Measurements from ENCODE around the gene NLN.
"Not testable (repeated sequence)": the region's sequence is repeated elsewhere in the genome, so short reads cannot be mapped to it uniquely, and the experiment has no call there.

NLN gene

GRCh38 chr5:65846101-65846500, 124.1 kb downstream of the NLN start:
- Mint-ChIP-seq H3K27ac (no peak overlapping the region), H3K27me3 (no peaks in the 10 kb centered on the region), H3K9me3 (peaks cover 0 to 4% of the 10 kb centered on the region in 2 donors), H3K4me3 (no peak overlapping the region), H3K36me3 (ENCODE audit: insufficient read depth) (no peaks in the 10 kb centered on the region), H3K4me1 (ENCODE audit: low read depth in 2 of 2) (no peaks in the 10 kb centered on the region)
- DNase-seq (no peak), ATAC-seq (replicated peaks) (no peak)

DNA sequence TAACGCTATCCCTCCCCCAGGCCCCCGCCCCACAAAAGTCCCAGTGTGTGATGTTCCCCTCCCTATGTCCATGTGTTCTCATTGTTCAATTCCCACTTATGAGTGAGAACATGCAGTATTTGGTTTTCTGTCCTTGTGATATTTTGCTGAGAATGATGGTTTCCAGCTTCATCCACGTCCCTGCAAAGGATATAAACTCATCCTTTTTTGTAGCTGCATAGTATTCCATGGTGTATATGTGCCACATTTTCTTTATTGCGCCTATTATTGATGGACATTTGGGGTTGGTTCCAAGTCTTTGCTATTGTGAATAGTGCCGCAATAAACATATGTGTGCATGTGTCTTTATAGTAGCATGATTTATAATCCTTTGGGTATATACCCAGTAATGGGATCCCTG, 125.0 kb downstream of the NLN start:
- H3K36me3 Mint-ChIP-seq (ENCODE audit: insufficient read depth); H3K4me3 Mint-ChIP-seq; ATAC-seq (replicated peaks); H3K27me3 Mint-ChIP-seq; DNase-seq; H3K4me1 Mint-ChIP-seq (ENCODE audit: low read depth in 2 of 2); H3K9me3 Mint-ChIP-seq; H3K27ac Mint-ChIP-seq: not testable (repeated sequence)

GRCh38 chr5:65849918-65850317, 127.9 kb downstream of the NLN start:
- not testable (repeated sequence) for H3K36me3 Mint-ChIP-seq (ENCODE audit: insufficient read depth); H3K4me3 Mint-ChIP-seq; H3K4me1 Mint-ChIP-seq (ENCODE audit: low read depth in 2 of 2); DNase-seq; ATAC-seq (replicated peaks); H3K9me3 Mint-ChIP-seq; H3K27me3 Mint-ChIP-seq; H3K27ac Mint-ChIP-seq

DNA sequence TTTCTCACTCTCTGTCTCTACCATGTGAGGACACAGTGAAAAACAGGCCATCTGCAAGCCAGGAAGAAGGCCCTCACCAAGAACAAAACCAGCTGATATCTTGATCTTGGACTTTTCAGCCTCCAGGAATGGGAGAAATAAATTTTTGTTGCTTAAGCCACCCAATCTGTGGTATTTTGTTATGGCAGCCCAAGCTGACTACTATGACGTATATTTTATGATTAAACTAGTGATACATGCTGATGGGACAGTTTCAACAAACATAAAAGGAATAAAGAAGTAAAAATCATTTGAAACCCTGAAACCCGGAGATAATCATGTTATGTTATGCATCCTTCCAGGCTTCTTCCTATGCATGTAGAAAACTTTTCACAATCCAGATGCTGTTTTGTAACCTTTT, 132.9 kb downstream of the NLN start:
- Mint-ChIP-seq H3K27ac (no peak overlapping the region), H3K4me3 (no peak overlapping the region), H3K36me3 (ENCODE audit: insufficient read depth) (no peaks in the 10 kb centered on the region), H3K4me1 (ENCODE audit: low read depth in 2 of 2) (no peaks in the 10 kb centered on the region), H3K9me3 (no peaks in the 10 kb centered on the region), H3K27me3 (peaks cover 6 to 7% of the 10 kb centered on the region in 2 donors)
- ATAC-seq (replicated peaks): no peak
- no peak for DNase-seq

- DNase-seq: no peak
- Mint-ChIP-seq H3K9me3 (no peaks in the 10 kb centered on the region), H3K4me3 (no peak overlapping the region), H3K36me3 (ENCODE audit: insufficient read depth) (no peaks in the 10 kb centered on the region), H3K27ac (no peak overlapping the region), H3K27me3 (peaks cover 6 to 7% of the 10 kb centered on the region in 2 donors), H3K4me1 (ENCODE audit: low read depth in 2 of 2) (no peaks in the 10 kb centered on the region)
- ATAC-seq (replicated peaks): no peak
Measured at GRCh38 chr5:65855766-65856315, 133.8 kb downstream of the NLN start.

DNA sequence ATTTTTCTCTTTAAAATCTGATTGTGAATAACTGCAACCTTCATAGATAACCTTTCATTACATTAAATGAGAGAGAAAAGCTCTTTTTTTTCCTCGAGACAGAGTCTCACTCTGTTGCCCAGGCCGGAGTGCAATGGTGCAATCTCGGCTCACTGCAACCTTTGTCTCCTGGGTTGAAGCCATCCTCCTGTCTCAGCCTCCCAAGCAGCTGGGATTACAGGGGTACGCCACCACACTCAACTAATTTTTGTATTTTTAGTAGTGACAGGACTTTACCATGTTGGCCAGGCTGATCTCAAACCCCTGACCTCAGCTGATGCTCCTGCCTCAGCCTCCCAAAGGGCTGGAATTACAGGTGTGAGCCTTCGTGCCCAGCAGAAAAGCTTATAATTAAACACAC, 134.5 kb downstream of the NLN start:
- H3K36me3 Mint-ChIP-seq (ENCODE audit: insufficient read depth): no peaks in the 10 kb centered on the region
- H3K9me3 Mint-ChIP-seq: no peaks in the 10 kb centered on the region
- peaks cover 6 to 7% of the 10 kb centered on the region in 2 donors for H3K27me3 Mint-ChIP-seq
- H3K4me1 Mint-ChIP-seq (ENCODE audit: low read depth in 2 of 2): no peaks in the 10 kb centered on the region
- H3K4me3 Mint-ChIP-seq: no peak overlapping the region
- ATAC-seq (replicated peaks) (no peak), DNase-seq (no peak)
- no peak overlapping the region for H3K27ac Mint-ChIP-seq

GRCh38 chr5:65858316-65858715, 136.3 kb downstream of the NLN start:
- H3K36me3 Mint-ChIP-seq (ENCODE audit: insufficient read depth): no peaks in the 10 kb centered on the region
- no peaks in the 10 kb centered on the region for H3K9me3 Mint-ChIP-seq
- H3K27ac Mint-ChIP-seq: no peak overlapping the region
- peaks cover 6 to 7% of the 10 kb centered on the region in 2 donors for H3K27me3 Mint-ChIP-seq
- no peak overlapping the region for H3K4me3 Mint-ChIP-seq
- H3K4me1 Mint-ChIP-seq (ENCODE audit: low read depth in 2 of 2): peaks cover 0 to 4% of the 10 kb centered on the region in 2 donors
- ATAC-seq (replicated peaks): no peak
- DNase-seq: no peak

DNA sequence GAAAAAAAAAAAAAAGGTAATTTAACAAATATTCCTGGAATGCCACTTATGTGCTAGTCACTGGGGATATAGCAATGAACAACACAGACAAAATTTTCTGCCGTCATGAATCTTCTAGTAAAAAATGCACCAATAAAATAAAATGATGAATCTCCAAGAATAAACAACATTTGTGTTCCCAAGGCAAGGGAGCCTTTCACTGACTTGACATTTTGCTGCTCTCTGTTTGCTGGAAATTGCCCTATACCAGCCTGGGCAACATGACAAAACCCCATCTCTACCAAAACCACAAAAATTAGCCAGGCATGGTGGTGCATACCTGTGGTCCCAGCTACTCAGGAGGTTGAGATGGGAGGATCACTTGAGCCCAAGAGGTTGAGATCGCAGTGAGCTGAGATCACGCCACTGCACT, 139.8 kb downstream of the NLN start:
- peaks cover 2 to 7% of the 10 kb centered on the region in 2 donors for H3K4me1 Mint-ChIP-seq (ENCODE audit: low read depth in 2 of 2)
- no peaks in the 10 kb centered on the region for H3K9me3 Mint-ChIP-seq
- DNase-seq (no peak), ATAC-seq (replicated peaks) (no peak)
- no peak overlapping the region for H3K27ac Mint-ChIP-seq
- H3K4me3 Mint-ChIP-seq: no peak overlapping the region
- H3K27me3 Mint-ChIP-seq: peaks cover 7 to 12% of the 10 kb centered on the region in 2 donors
- no peaks in the 10 kb centered on the region for H3K36me3 Mint-ChIP-seq (ENCODE audit: insufficient read depth)

DNA sequence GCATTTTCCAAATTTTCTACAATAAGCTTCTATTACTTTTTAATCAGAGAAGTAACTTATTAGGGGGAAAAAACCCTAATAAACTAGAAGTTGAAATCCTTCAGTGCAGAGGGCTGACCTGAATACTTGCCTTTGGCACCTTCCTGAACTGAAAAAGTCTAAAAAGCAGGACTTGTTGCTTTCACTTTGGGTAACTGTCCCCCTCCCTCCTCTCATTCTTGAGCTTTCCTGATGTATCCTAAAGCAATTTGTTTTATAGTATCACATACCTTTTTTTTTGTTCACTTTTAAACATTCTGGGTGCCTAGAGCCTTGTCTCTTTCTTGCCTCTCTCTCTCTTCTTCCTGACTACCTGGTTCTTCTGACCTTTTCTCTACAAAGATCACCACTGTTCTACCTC, 140.4 kb downstream of the NLN start:
- no peak for ATAC-seq (replicated peaks)
- DNase-seq: no peak
- H3K27me3 Mint-ChIP-seq: peaks cover 7 to 12% of the 10 kb centered on the region in 2 donors

DNA sequence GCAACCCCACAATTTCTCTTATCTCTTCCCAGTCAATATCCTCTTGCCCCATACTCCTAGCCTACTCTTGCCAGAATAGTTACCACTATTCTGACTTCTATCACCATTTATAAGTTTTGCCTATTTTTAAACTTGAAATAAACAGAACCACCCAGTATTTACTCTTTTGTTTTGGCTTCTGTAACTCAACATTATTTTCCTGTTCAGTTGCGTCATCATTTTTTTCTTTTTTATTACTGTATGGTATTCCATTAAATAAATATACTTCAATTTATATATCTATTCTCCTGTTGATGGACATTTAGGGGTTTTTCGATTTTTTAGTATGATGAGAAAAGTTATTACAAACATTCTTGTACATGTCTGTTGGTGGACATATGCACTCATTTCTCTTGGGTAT, 141.7 kb downstream of the NLN start:
- Mint-ChIP-seq H3K9me3 (no peaks in the 10 kb centered on the region), H3K27ac (no peak overlapping the region), H3K4me1 (ENCODE audit: low read depth in 2 of 2) (peaks cover 10 to 11% of the 10 kb centered on the region in 2 donors), H3K4me3 (no peak overlapping the region), H3K36me3 (ENCODE audit: insufficient read depth) (no peaks in the 10 kb centered on the region), H3K27me3 (peaks cover 7 to 12% of the 10 kb centered on the region in 2 donors)
- no peak for DNase-seq
- no peak for ATAC-seq (replicated peaks)

More for the DNA sequence above, 140.4 kb downstream of the NLN start:
- Mint-ChIP-seq H3K27ac (no peak overlapping the region), H3K4me3 (no peak overlapping the region), H3K36me3 (ENCODE audit: insufficient read depth) (no peaks in the 10 kb centered on the region), H3K9me3 (no peaks in the 10 kb centered on the region), H3K4me1 (ENCODE audit: low read depth in 2 of 2) (peaks cover 8 to 11% of the 10 kb centered on the region in 2 donors)

GRCh38 chr5:65866837-65867521, 145.0 kb downstream of the NLN start:
- H3K9me3 Mint-ChIP-seq: peaks cover 0 to 7% of the 10 kb centered on the region in 2 donors
- ATAC-seq (replicated peaks): peak; percentile 47
- H3K27me3 Mint-ChIP-seq: peaks cover 0 to 6% of the 10 kb centered on the region in 2 donors
- peak overlapping the region in 1 of 2 donors; percentile 27 for H3K4me3 Mint-ChIP-seq
- no peaks in the 10 kb centered on the region for H3K36me3 Mint-ChIP-seq (ENCODE audit: insufficient read depth)
- peaks cover 10 to 11% of the 10 kb centered on the region in 2 donors for H3K4me1 Mint-ChIP-seq (ENCODE audit: low read depth in 2 of 2)
- no peak for DNase-seq
- peak overlapping the region in 1 of 2 donors; percentile 49 for H3K27ac Mint-ChIP-seq

- Mint-ChIP-seq H3K4me3 (peak overlapping the region in 1 of 2 donors; percentile 27), H3K27me3 (peaks cover 0 to 6% of the 10 kb centered on the region in 2 donors), H3K27ac (peak overlapping the region in 1 of 2 donors; percentile 49), H3K36me3 (ENCODE audit: insufficient read depth) (no peaks in the 10 kb centered on the region), H3K9me3 (peaks cover 0 to 7% of the 10 kb centered on the region in 2 donors), H3K4me1 (ENCODE audit: low read depth in 2 of 2) (peaks cover 8 to 10% of the 10 kb centered on the region in 2 donors)
- DNase-seq: no peak
- no peak for ATAC-seq (replicated peaks)
Measured at GRCh38 chr5:65867542-65868195, 145.7 kb downstream of the NLN start.

DNA sequence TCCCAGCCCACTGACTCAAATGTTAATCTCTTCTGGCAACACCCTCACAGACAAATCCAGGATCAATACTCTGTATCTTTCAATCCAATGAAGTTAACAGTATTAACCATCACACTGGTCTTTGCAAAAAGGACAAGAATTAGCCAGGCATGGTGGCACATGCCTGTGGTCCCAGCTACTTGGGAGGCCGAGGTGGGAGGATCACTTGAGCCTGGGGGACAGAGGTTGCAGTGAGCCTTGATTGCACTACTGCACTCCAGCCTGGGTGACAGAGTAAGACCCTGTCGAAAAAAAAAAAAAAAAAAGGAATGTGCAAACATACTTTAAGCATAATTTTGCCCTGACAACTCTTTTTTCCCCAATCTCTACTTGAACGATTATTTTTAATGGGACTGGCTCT, 146.5 kb downstream of the NLN start:
- Mint-ChIP-seq H3K4me3 (no peak overlapping the region), H3K27ac (no peak overlapping the region), H3K4me1 (ENCODE audit: low read depth in 2 of 2) (peaks cover 7 to 10% of the 10 kb centered on the region in 2 donors), H3K9me3 (peaks cover 0 to 7% of the 10 kb centered on the region in 2 donors), H3K27me3 (peaks cover 0 to 6% of the 10 kb centered on the region in 2 donors), H3K36me3 (ENCODE audit: insufficient read depth) (no peaks in the 10 kb centered on the region)
- DNase-seq: no peak
- ATAC-seq (replicated peaks): no peak

DNA sequence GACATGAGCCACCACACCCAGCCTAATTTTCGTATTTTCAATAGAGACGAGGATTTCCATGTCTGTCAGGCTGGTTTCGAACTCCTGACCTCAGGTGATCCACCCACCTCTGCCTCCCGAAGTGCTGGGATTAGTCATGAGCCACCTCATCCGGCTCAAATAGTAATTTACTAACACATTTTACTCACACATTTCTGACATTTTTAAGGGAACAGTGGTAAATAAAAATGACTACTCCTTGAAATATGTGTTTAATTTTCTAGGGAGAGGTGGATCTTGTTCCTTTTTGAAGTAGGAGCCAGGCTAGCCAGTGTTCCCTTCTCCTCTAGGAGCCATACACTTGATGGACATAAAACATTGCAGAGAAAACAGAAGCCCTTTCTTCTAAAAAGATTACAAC, 149.2 kb downstream of the NLN start:
- Mint-ChIP-seq H3K27ac (no peak overlapping the region), H3K27me3 (no peaks in the 10 kb centered on the region), H3K4me1 (ENCODE audit: low read depth in 2 of 2) (peaks cover 7 to 10% of the 10 kb centered on the region in 2 donors), H3K9me3 (peaks cover 0 to 7% of the 10 kb centered on the region in 2 donors), H3K4me3 (no peak overlapping the region), H3K36me3 (ENCODE audit: insufficient read depth) (no peaks in the 10 kb centered on the region)
- DNase-seq: no peak
- ATAC-seq (replicated peaks): no peak

Measured in effector memory CD8-positive, alpha-beta T cell (primary cell).